ENCODE data around the gene RPS6KB2. TPM values are rescaled to one million over a fixed set of nuclear protein-coding genes. Genes with fewer than 3 reads are reported as not detected.

The RPS6KB2 gene
- total and polyA plus RNA-seq, 2 donors (not counting 1 experiment from before 2014, with no cell fraction given) = 29.0 to 30.6 TPM

DNA sequence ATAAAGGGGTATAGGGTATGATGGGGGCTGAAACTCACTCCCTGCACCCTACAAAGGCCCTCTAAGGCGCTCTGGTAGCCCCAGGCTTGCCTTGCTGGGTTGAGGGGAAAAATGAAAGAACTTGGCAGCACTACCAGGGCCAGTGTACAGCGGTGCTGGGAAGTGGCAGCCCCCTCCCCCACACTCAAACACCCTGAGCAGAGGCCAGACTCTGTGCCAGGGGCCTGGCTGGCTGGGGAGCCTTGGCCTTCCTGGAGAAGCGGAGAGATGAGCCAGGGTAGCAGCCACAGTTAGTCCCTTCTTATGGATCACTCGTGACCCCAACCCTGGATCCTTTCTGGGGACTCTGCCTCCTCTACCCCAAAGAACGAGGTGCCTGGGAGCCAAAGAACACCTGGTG is 38.1 kb downstream of the RPS6KB2 start:
- no peak for TF ChIP-seq EZH2 (IDR thresholded peaks at IDR 0.05; ENCODE audit: low read length, missing control alignments)
- TF ChIP-seq, protein P1, sequence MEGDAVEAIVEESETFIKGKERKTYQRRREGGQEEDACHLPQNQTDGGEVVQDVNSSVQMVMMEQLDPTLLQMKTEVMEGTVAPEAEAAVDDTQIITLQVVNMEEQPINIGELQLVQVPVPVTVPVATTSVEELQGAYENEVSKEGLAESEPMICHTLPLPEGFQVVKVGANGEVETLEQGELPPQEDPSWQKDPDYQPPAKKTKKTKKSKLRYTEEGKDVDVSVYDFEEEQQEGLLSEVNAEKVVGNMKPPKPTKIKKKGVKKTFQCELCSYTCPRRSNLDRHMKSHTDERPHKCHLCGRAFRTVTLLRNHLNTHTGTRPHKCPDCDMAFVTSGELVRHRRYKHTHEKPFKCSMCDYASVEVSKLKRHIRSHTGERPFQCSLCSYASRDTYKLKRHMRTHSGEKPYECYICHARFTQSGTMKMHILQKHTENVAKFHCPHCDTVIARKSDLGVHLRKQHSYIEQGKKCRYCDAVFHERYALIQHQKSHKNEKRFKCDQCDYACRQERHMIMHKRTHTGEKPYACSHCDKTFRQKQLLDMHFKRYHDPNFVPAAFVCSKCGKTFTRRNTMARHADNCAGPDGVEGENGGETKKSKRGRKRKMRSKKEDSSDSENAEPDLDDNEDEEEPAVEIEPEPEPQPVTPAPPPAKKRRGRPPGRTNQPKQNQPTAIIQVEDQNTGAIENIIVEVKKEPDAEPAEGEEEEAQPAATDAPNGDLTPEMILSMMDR (conservative IDR thresholded peaks at IDR 0.05 in 1 of 2, IDR thresholded peaks at IDR 0.05 in 1 of 2; ENCODE audit: low read depth in 1 of 2, low read length in 2 of 2) = no peak
- no peak for DNase-seq (ENCODE audit: low read depth in 2 of 2)
- Histone ChIP-seq H3K27me3 (ENCODE audit: control insufficient read depth, insufficient read depth, low read length) (no peaks in the 10 kb centered on the region), H4K20me1 (ENCODE audit: control insufficient read depth, extremely low read depth, insufficient read depth, low read length) (no peaks in the 10 kb centered on the region), H3K36me3 (ENCODE audit: control insufficient read depth, insufficient read depth, low read length) (no peaks in the 10 kb centered on the region), H3K27ac (ENCODE audit: insufficient read depth, low read length) (no peak overlapping the region), H3K9ac (ENCODE audit: insufficient read depth, low read length) (no peak overlapping the region), H3K4me2 (ENCODE audit: extremely low read depth, insufficient read depth, low read length) (no peak overlapping the region), H3K79me2 (ENCODE audit: control insufficient read depth, insufficient read depth, low read length) (no peaks in the 10 kb centered on the region), H3K4me1 (ENCODE audit: control insufficient read depth, extremely low read depth, insufficient read depth, low read length) (peaks cover 6% of the 10 kb centered on the region), H2AFZ (ENCODE audit: low read length) (no peak overlapping the region), H3K9me3 (ENCODE audit: control insufficient read depth, insufficient read depth, low read depth, low read length) (no peaks in the 10 kb centered on the region), H3K4me3 (replicated peaks in 1 of 4; ENCODE audit: control extremely low read depth in 1 of 4, insufficient read depth in 1 of 4, low read depth in 3 of 4, low read length in 4 of 4) (no peak overlapping the region)

DNA sequence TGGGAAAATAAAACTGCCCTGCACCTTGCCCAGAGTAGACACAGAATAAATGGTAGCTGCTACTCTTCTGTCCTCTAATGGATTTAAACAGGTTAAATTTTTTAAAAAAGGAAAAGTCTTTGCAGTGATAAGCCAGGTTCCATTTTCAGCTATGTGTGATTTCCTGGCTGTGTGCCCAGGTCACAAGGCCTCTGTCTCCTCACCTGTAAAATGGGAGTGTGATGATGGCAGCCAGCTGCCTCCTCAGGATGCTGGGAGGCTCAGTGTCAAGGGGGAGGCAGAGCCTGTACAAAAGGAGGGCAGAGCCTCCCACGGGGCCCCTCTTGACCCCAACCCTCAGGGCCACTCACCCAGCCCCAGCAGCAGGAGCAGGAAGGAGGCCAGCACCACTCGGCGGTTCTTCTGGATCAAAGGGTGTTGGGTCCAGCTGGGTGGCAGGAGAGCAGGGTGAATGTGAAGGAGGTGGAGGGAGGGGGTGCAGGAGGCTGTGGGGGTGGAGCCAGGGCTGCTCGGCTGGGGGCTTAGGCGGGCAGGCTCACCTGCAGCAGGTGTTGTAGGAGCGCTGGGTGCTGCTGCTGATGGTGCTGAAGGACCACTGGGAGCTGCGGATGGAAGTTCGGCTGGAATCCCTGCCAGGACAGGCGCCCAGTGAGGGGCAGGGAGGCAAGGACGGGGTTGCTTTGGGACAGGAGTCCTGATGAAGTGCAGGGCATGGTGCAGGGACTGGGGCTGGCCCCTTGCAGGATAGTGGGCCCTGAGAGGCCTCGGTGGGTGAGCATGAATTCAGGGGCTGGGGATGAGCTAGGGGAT is 38.9 kb downstream of the RPS6KB2 start:
- Histone ChIP-seq H3K36me3 (ENCODE audit: control insufficient read depth, insufficient read depth, low read length) (no peaks in the 10 kb centered on the region), H3K4me3 (replicated peaks in 1 of 4; ENCODE audit: control extremely low read depth in 1 of 4, insufficient read depth in 1 of 4, low read depth in 3 of 4, low read length in 4 of 4) (no peak overlapping the region), H3K79me2 (ENCODE audit: control insufficient read depth, insufficient read depth, low read length) (no peaks in the 10 kb centered on the region), H3K4me1 (ENCODE audit: control insufficient read depth, extremely low read depth, insufficient read depth, low read length) (peaks cover 6% of the 10 kb centered on the region), H3K27me3 (ENCODE audit: control insufficient read depth, insufficient read depth, low read length) (no peaks in the 10 kb centered on the region), H4K20me1 (ENCODE audit: control insufficient read depth, extremely low read depth, insufficient read depth, low read length) (no peaks in the 10 kb centered on the region), H3K9me3 (ENCODE audit: control insufficient read depth, insufficient read depth, low read depth, low read length) (no peaks in the 10 kb centered on the region), H3K4me2 (ENCODE audit: extremely low read depth, insufficient read depth, low read length) (no peak overlapping the region), H2AFZ (ENCODE audit: low read length) (no peak overlapping the region), H3K9ac (ENCODE audit: insufficient read depth, low read length) (no peak overlapping the region), H3K27ac (ENCODE audit: insufficient read depth, low read length) (no peak overlapping the region)
- DNase-seq (ENCODE audit: low read depth in 2 of 2) = no peak
- no peak for TF ChIP-seq EZH2 (IDR thresholded peaks at IDR 0.05; ENCODE audit: low read length, missing control alignments)
- TF ChIP-seq, protein P1 (conservative IDR thresholded peaks at IDR 0.05 in 1 of 2, IDR thresholded peaks at IDR 0.05 in 1 of 2; ENCODE audit: low read depth in 1 of 2, low read length in 2 of 2) = no peak

DNA sequence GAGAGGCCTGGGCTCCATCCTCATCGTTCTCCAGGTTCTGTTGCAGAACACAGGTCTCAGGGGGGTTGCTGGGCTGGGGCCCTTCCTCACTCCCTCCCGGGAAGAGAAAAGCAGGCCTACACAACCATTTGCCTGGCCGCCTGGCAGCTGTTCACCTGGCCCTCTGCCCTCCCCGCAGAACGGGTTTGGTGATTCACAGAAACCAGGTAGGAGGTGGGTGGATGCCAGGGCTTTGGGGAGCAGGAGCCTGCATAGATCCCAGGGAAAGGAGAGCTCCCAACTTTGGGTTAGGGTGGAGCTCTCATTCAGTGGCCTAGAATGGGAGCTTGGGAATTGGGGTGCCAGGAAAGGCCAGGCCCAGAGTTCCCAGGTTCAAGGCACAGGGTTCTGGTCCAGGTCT is 39.8 kb downstream of the RPS6KB2 start:
- H3K9me3 ChIP-seq (ENCODE audit: control insufficient read depth, insufficient read depth, low read depth, low read length) = no peaks in the 10 kb centered on the region
- H3K4me2 ChIP-seq (ENCODE audit: extremely low read depth, insufficient read depth, low read length) = peak overlapping the region; percentile 75
- DNase-seq (ENCODE audit: low read depth in 2 of 2) = peak in 1 of 2 donors; percentile 44
- H3K4me3 ChIP-seq (replicated peaks in 1 of 4; ENCODE audit: control extremely low read depth in 1 of 4, insufficient read depth in 1 of 4, low read depth in 3 of 4, low read length in 4 of 4) = peak overlapping the region; percentile 58 to 91 (median 78)
- H4K20me1 ChIP-seq (ENCODE audit: control insufficient read depth, extremely low read depth, insufficient read depth, low read length) = no peaks in the 10 kb centered on the region
- TF ChIP-seq, protein P1 (conservative IDR thresholded peaks at IDR 0.05 in 1 of 2, IDR thresholded peaks at IDR 0.05 in 1 of 2; ENCODE audit: low read depth in 1 of 2, low read length in 2 of 2) = no peak
- no peak for TF ChIP-seq EZH2 (IDR thresholded peaks at IDR 0.05; ENCODE audit: low read length, missing control alignments)
- peak overlapping the region; percentile 79 for H3K9ac ChIP-seq (ENCODE audit: insufficient read depth, low read length)
- H3K27me3 ChIP-seq (ENCODE audit: control insufficient read depth, insufficient read depth, low read length) = no peaks in the 10 kb centered on the region
- H2AFZ ChIP-seq (ENCODE audit: low read length) = no peak overlapping the region
- H3K27ac ChIP-seq (ENCODE audit: insufficient read depth, low read length) = no peak overlapping the region
- H3K79me2 ChIP-seq (ENCODE audit: control insufficient read depth, insufficient read depth, low read length) = no peaks in the 10 kb centered on the region
- peaks cover 6% of the 10 kb centered on the region for H3K4me1 ChIP-seq (ENCODE audit: control insufficient read depth, extremely low read depth, insufficient read depth, low read length)
- H3K36me3 ChIP-seq (ENCODE audit: control insufficient read depth, insufficient read depth, low read length) = no peaks in the 10 kb centered on the region

Measured in fibroblast of lung (primary cell).